WTC11 (cell line): ENCODE results near the gene BEGAIN. TPM values are rescaled to one million over a fixed set of nuclear protein-coding genes. Genes with fewer than 3 reads are reported as not detected.

Source experiments
- ATAC-seq: fragments of 200-7000 bp; cut with Tn5 transposase; 2 replicates; pipeline ENCODE4 v1.10.0; 2021; ENCODE audit warnings: mild to moderate bottlenecking, moderate library complexity
- CTCF ChIA-PET: fragments of 300-600 bp; sonication (Branson Sonifier 250); formaldehyde crosslinking; loops from one replicate; lab custom pipeline; 2021; ENCODE audit warnings: antibody characterized with exemption; lab: Charles Lee
- POLR2A ChIA-PET: fragments of 350-600 bp; sonication (Branson Sonifier 250); formaldehyde crosslinking; loops from one replicate; lab custom pipeline; 2021; ENCODE audit warnings: antibody characterized with exemption; lab: Charles Lee
- DNase-seq: peaks from one replicate; pipeline ENCODE4 v3.0.0; 2021; ENCODE audit warnings: low spot score
- H3K27ac Mint-ChIP-seq: 2 replicates; pipeline ENCODE4 v1.8.0; 2021; ENCODE audit warnings: mixed read lengths
- H3K27me3 Mint-ChIP-seq: 2 replicates; pipeline ENCODE4 v1.8.0; 2021; ENCODE audit warnings: low read depth, mild to moderate bottlenecking, moderate library complexity, mixed read lengths
- H3K36me3 Mint-ChIP-seq: 2 replicates; pipeline ENCODE4 v1.8.0; 2021; ENCODE audit warnings: mixed read lengths
- H3K4me1 Mint-ChIP-seq: 2 replicates; pipeline ENCODE4 v1.8.0; 2022; ENCODE audit warnings: mixed read lengths
- H3K4me3 Mint-ChIP-seq: 2 replicates; pipeline ENCODE4 v1.8.0; 2021; ENCODE audit warnings: mild to moderate bottlenecking, moderate library complexity, mixed read lengths
- H3K9me3 Mint-ChIP-seq: 2 replicates; pipeline ENCODE4 v1.8.0; 2021; ENCODE audit warnings: mixed read lengths
- ATF6 ChIP-seq: sonication (generic); formaldehyde crosslinking; IDR thresholded peaks from 2 replicates; pipeline ENCODE4 v1.8.1; 2023; ENCODE audit warnings: mild to moderate bottlenecking, missing genetic modification reagents
- CDX4 ChIP-seq: fragments of 250-450 bp; sonication (Bioruptor Pico); IDR thresholded peaks from 2 replicates; pipeline ENCODE4 v1.9.0; 2021; ENCODE audit warnings: moderate library complexity, mild to moderate bottlenecking, inconsistent platforms, borderline replicate concordance
- CREB1 ChIP-seq: sonication (generic); formaldehyde crosslinking; IDR thresholded peaks from 2 replicates; pipeline ENCODE4 v1.8.0; 2023; ENCODE audit warnings: mild to moderate bottlenecking, missing genetic modification reagents
- CREM ChIP-seq: sonication (generic); formaldehyde crosslinking; IDR thresholded peaks from 2 replicates; pipeline ENCODE4 v1.8.1; 2022; ENCODE audit warnings: mild to moderate bottlenecking, missing genetic modification reagents, moderate library complexity
- E2F5 ChIP-seq: sonication (generic); formaldehyde crosslinking; IDR thresholded peaks from 2 replicates; pipeline ENCODE4 v1.8.1; 2022; ENCODE audit warnings: mild to moderate bottlenecking, moderate library complexity, missing genetic modification reagents
- FOXP1 ChIP-seq: sonication (generic); formaldehyde crosslinking; IDR thresholded peaks from 2 replicates; pipeline ENCODE4 v1.8.0; 2022; ENCODE audit warnings: missing genetic modification reagents, mild to moderate bottlenecking, moderate library complexity, borderline replicate concordance
- GTF2I ChIP-seq: fragments of 250-450 bp; sonication (Bioruptor Pico); conservative IDR thresholded peaks from 2 replicates; pipeline ENCODE4 v1.4.0; 2021; ENCODE audit warnings: mild to moderate bottlenecking
- HMGXB4 ChIP-seq: sonication (generic); formaldehyde crosslinking; IDR thresholded peaks from 2 replicates; pipeline ENCODE4 v1.8.1; 2023; ENCODE audit warnings: mild to moderate bottlenecking, moderate library complexity, missing genetic modification reagents
- MYBL2 ChIP-seq: sonication (generic); formaldehyde crosslinking; IDR thresholded peaks from 2 replicates; pipeline ENCODE4 v1.8.1; 2023; ENCODE audit warnings: mild to moderate bottlenecking, moderate library complexity, missing genetic modification reagents
- NFATC4 ChIP-seq: fragments of 250-450 bp; sonication (Bioruptor Pico); IDR thresholded peaks from 2 replicates; pipeline ENCODE4 v1.9.0; 2021; ENCODE audit warnings: mild to moderate bottlenecking
- NR2C2 ChIP-seq: sonication (generic); formaldehyde crosslinking; IDR thresholded peaks from 2 replicates; pipeline ENCODE4 v1.8.0; 2022; ENCODE audit warnings: mild to moderate bottlenecking, missing genetic modification reagents
- PRRX2 ChIP-seq: fragments of 250-450 bp; sonication (Bioruptor Pico); IDR thresholded peaks from 2 replicates; pipeline ENCODE4 v1.8.0; 2021; ENCODE audit warnings: mild to moderate bottlenecking
- SMAD3 ChIP-seq: sonication (generic); formaldehyde crosslinking; IDR thresholded peaks from 2 replicates; pipeline ENCODE4 v1.8.0; 2022; ENCODE audit warnings: missing genetic modification reagents, mild to moderate bottlenecking, borderline replicate concordance
- ZNF232 ChIP-seq: sonication (generic); formaldehyde crosslinking; IDR thresholded peaks from 2 replicates; pipeline ENCODE4 v1.8.0; 2022; ENCODE audit warnings: mild to moderate bottlenecking, missing genetic modification reagents
- ZNF423 ChIP-seq: fragments of 250-450 bp; sonication (Bioruptor Pico); IDR thresholded peaks from 2 replicates; pipeline ENCODE4 v2.1.2; 2022; ENCODE audit warnings: mild to moderate bottlenecking, moderate library complexity
- ZNF425 ChIP-seq: fragments of 250-450 bp; sonication (Bioruptor Pico); conservative IDR thresholded peaks from 2 replicates; pipeline ENCODE4 v1.9.0; 2021; ENCODE audit warnings: mild to moderate bottlenecking
- total RNA-seq: library from RNA; stranded (reverse); gene quantifications from 3 replicates; pipeline ENCODE4 v1.2.3, GENCODE V29; 2021
- TF ChIP-seq, protein P1 (sequence below): fragments of 250-450 bp; sonication (Bioruptor Pico); IDR thresholded peaks from 2 replicates; pipeline ENCODE4 v2.1.2; 2022; ENCODE audit warnings: mild to moderate bottlenecking, moderate library complexity
- TF ChIP-seq, protein P2 (sequence below): sonication (generic); formaldehyde crosslinking; IDR thresholded peaks from 2 replicates; pipeline ENCODE4 v1.8.1; 2022; ENCODE audit warnings: mild to moderate bottlenecking, missing genetic modification reagents, moderate library complexity, borderline replicate concordance
- TF ChIP-seq, protein P3 (sequence below): fragments of 250-450 bp; sonication (Bioruptor Pico); IDR thresholded peaks from 2 replicates; pipeline ENCODE4 v1.8.0; 2021; ENCODE audit warnings: mild to moderate bottlenecking
- TF ChIP-seq, protein P4 (sequence below): sonication (generic); formaldehyde crosslinking; IDR thresholded peaks from 2 replicates; pipeline ENCODE4 v1.8.0; 2022; ENCODE audit warnings: missing genetic modification reagents

Gene BEGAIN
- total RNA-seq, 1 experiment from 2014 or later, result 1.3 TPM

GRCh38 chr14:100558226-100558625 lies 29.0 kb downstream of the BEGAIN start (continued):
- no peak for TF ChIP-seq HMGXB4
- no peak for TF ChIP-seq MYBL2 (CRISPR knock-in tag)
- TF ChIP-seq, protein P1, sequence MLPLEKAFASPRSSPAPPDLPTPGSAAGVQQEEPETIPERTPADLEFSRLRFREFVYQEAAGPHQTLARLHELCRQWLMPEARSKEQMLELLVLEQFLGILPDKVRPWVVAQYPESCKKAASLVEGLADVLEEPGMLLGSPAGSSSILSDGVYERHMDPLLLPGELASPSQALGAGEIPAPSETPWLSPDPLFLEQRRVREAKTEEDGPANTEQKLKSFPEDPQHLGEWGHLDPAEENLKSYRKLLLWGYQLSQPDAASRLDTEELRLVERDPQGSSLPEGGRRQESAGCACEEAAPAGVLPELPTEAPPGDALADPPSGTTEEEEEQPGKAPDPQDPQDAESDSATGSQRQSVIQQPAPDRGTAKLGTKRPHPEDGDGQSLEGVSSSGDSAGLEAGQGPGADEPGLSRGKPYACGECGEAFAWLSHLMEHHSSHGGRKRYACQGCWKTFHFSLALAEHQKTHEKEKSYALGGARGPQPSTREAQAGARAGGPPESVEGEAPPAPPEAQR (CRISPR knock-in tag), result no peak
- TF ChIP-seq SMAD3, result no peak
- TF ChIP-seq ATF6, result no peak
- TF ChIP-seq CDX4 (CRISPR knock-in tag), result no peak
- TF ChIP-seq FOXP1, result no peak
- no peak for TF ChIP-seq E2F5 (CRISPR knock-in tag)
- TF ChIP-seq, protein P2, sequence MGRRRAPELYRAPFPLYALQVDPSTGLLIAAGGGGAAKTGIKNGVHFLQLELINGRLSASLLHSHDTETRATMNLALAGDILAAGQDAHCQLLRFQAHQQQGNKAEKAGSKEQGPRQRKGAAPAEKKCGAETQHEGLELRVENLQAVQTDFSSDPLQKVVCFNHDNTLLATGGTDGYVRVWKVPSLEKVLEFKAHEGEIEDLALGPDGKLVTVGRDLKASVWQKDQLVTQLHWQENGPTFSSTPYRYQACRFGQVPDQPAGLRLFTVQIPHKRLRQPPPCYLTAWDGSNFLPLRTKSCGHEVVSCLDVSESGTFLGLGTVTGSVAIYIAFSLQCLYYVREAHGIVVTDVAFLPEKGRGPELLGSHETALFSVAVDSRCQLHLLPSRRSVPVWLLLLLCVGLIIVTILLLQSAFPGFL, result no peak
- no peak for TF ChIP-seq ZNF232 (CRISPR knock-in tag)
- TF ChIP-seq CREB1 (CRISPR knock-in tag), result no peak
- TF ChIP-seq PRRX2, result no peak

DNA sequence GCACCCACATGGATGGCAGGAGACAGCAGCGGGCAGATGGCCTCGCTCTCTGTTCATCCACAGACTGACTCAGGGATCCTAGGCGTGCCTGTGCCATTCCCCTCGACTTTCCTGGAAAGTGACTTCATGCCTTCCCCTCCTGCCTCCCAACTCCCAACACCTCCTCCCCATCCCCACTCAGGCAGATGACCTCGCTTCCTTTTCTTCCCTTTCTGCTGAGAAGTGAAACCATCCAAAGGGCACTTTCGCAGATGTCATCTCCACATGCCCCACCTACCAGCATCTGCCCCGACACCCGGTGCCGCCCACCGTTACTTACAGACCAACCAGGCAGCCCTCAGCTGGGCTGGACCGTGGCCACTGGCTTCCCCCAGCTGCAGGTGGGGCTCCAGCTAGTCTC lies 29.6 kb downstream of the BEGAIN start:
- no peaks in the 10 kb centered on the region for H3K9me3 Mint-ChIP-seq
- peaks cover 14% of the 10 kb centered on the region for H3K4me1 Mint-ChIP-seq
- no peaks in the 10 kb centered on the region for H3K36me3 Mint-ChIP-seq
- ChIA-PET POLR2A (no interaction called here), CTCF (interaction anchor here (1.8 to 3.6 kb wide), 3 partner anchors 12 to 88 kb away, joined by 5 to 25 read pairs (median 17); no protein-coding TSS in a partner anchor)
- peaks cover 5% of the 10 kb centered on the region for H3K27me3 Mint-ChIP-seq
- no peak overlapping the region for H3K4me3 Mint-ChIP-seq
- ATAC-seq (no peak), DNase-seq (no peak)
- no peak for TF ChIP-seq ZNF425 (CRISPR knock-in tag)
- TF ChIP-seq, protein P3, sequence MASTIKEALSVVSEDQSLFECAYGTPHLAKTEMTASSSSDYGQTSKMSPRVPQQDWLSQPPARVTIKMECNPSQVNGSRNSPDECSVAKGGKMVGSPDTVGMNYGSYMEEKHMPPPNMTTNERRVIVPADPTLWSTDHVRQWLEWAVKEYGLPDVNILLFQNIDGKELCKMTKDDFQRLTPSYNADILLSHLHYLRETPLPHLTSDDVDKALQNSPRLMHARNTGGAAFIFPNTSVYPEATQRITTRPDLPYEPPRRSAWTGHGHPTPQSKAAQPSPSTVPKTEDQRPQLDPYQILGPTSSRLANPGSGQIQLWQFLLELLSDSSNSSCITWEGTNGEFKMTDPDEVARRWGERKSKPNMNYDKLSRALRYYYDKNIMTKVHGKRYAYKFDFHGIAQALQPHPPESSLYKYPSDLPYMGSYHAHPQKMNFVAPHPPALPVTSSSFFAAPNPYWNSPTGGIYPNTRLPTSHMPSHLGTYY (CRISPR knock-in tag), result no peak
- no peak for TF ChIP-seq CREM (CRISPR knock-in tag)
- TF ChIP-seq GTF2I, result no peak
- no peak for TF ChIP-seq NR2C2 (CRISPR knock-in tag)
- TF ChIP-seq, protein P4, sequence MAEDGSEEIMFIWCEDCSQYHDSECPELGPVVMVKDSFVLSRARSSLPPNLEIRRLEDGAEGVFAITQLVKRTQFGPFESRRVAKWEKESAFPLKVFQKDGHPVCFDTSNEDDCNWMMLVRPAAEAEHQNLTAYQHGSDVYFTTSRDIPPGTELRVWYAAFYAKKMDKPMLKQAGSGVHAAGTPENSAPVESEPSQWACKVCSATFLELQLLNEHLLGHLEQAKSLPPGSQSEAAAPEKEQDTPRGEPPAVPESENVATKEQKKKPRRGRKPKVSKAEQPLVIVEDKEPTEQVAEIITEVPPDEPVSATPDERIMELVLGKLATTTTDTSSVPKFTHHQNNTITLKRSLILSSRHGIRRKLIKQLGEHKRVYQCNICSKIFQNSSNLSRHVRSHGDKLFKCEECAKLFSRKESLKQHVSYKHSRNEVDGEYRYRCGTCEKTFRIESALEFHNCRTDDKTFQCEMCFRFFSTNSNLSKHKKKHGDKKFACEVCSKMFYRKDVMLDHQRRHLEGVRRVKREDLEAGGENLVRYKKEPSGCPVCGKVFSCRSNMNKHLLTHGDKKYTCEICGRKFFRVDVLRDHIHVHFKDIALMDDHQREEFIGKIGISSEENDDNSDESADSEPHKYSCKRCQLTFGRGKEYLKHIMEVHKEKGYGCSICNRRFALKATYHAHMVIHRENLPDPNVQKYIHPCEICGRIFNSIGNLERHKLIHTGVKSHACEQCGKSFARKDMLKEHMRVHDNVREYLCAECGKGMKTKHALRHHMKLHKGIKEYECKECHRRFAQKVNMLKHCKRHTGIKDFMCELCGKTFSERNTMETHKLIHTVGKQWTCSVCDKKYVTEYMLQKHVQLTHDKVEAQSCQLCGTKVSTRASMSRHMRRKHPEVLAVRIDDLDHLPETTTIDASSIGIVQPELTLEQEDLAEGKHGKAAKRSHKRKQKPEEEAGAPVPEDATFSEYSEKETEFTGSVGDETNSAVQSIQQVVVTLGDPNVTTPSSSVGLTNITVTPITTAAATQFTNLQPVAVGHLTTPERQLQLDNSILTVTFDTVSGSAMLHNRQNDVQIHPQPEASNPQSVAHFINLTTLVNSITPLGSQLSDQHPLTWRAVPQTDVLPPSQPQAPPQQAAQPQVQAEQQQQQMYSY (CRISPR knock-in tag), result no peak
- TF ChIP-seq ZNF423, result no peak
- no peak for TF ChIP-seq NFATC4
- H3K27ac Mint-ChIP-seq, result no peak overlapping the region
